ENCODE results near the gene OR5W2.
"Not testable (repeated sequence)": the region's sequence is repeated elsewhere in the genome, so short reads cannot be mapped to it uniquely, and the experiment has no call there.

OR5W2 gene

DNA sequence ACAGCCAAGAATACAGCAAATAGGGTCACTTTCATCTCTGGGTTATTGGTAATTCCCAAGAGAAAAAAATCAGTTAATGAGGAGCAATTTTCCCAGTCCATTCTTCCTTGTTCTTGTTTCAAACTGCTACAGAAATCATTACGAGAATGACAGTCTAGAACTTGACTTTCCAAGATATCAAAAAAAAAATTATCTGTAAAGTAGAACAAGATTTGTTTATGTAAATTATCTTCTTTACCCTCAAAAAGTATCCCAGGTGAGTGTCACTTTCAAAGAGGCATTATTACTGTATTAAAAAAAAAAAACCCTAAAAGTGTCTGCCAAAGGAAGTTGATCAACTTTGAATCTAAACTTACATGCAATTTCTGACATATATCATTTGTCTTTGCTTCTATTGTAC, at the start of gene OR5W2:
OR5W2 (minus strand) TSS at position 101 of the 400 bp plus-strand sequence; CDS start at position 101, 0 bp downstream.
- ATAC-seq: no peak

DNA sequence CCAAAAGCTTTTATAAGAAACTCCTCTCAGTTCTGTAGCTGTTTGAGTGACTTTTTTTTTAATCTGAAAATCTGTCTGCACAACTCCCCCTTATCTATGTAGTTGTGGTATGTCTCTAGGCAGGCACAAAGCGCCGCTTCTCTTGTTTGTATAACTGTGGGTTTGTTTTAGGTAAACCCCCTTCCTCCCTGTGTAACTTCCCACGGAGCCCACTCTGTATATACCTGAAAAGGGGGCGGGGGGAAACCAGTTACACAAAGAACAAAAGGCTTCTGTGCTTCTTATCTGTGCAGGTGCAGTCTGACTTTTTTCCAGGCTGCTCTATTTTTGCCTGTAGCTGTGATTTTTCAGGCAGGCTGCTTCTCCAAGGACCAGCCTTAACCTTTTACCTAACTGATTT, 42.1 kb upstream of the OR5W2 start:
- no peak for ATAC-seq

DNA sequence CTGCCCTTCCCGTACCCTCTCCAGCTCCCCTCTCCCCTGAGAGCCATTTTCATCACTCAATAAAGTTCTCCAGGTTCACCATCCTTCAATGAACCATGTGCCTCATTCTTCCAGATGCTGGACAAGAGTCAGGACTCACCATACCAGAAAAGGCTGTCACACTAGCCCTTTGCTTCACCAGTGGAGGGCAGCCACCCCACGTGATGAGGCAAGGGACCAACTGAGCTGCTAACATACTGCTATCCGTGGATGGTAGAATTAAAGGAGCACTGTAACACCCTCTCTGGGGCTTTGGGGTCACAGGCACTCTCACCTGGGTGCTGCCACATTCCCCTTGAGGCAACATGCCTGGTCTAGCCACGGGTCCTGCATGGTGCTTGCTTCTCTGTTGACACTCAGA, 34.9 kb upstream of the OR5W2 start:
- no peak for ATAC-seq

DNA sequence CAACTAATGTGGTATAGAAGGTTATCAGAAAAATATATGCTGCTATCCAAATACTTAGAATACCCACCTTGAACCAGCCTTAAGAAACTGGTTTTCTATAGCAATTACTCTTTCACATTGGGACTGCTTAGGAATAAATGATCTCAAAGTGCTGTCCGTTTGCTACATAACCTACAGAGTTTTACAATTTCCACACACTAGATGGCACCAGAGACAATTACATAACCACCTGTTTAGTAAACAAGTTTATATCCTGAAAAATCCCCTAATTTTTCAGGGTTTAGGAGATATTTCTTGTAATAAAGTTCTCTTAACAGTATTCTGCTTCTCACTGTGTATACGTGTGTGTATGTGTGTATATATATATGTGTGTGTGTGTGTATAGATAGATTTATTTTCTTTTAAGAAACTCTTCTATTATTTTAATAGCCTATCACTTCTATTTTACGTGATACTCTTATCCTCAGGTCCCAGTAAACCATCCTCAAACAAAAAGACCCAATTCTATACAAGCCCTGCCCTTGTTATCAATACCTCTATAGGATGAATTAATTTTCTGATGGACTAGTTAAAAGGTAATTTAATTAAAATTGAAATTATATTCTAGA, 28.5 kb upstream of the OR5W2 start:
- no peak for ATAC-seq

DNA sequence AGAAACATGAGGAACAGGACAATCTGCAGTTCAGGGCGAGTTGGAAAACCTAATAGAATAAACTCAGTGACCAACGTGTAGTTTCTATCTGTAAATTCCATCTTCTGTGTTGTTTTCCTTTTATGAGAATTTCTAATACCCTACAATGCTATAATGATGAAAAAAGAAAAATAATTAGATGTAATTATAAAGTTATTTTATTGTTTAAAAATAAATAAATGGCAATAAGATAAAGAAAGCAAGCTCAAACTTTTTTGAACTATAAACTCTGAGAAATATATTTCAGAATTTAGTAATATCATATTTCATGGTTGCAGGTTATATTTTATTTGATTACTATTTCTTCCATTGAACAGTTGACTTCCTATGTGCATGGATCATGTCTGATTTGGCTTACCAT, 21.9 kb upstream of the OR5W2 start, which contains the start of gene OR5I1:
OR5I1 (minus strand) TSS at position 101 of the 400 bp plus-strand sequence; CDS start at position 101, 0 bp downstream.
- no peak for ATAC-seq

DNA sequence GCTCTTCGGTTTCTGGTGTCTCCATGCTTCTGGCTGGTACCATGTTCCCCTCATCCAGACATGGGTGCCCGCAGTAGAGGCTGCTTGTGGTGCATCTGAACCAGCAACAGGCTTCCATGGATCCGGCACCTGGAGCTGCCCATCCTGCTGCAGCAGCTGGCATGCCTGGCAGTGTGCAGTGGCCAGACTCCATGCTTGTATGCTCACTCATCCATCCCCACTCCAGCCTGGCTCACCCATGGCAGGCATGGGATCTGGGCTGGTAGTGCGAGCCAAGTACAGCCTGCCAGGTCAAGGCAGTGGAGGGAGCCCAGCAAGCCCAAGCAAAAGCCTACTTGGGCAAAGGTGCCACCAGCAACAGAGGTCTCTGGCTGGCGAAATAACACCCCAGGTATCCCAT, 6.2 kb upstream of the OR5W2 start:
- no peak for ATAC-seq

DNA sequence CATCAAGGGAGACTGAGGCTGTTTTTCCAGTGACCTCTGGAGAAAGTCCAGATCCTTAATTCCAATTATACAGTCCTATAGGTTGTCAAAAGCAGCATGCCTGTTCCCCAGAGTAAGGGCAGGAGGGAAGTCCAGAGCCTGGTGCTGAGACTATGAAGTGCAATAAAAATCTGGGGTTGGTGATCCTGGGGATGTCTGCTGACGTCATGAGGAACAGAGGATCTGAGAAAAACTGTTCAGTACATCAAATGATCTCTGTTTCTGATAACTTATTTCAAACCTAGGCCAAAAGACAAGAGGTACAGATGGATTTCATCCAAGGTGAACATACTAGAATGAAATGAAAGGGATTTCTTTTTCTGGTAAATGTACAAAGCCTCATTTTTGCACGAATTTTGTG, 12.1 kb downstream of the OR5W2 start:
- ATAC-seq: no peak

DNA sequence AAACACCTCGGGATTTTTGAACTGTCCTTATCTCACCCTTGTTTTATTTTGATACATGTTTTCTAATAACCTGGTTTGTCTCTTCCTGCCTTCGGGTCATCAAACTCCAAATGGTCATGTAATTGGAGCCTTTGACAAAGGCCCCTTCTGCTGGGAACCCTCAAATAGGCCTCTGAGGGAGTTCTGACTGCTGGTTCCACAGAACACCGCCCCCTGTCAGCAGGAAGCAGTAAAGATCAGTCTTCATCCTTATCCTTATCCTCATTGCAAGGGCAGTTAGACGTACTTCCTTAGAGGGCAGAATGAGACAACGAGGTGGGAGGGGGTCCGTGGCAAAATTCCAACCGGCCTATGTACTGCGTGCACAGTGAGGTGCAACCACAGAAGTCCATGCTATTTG, 19.2 kb downstream of the OR5W2 start:
- ATAC-seq: no peak

DNA sequence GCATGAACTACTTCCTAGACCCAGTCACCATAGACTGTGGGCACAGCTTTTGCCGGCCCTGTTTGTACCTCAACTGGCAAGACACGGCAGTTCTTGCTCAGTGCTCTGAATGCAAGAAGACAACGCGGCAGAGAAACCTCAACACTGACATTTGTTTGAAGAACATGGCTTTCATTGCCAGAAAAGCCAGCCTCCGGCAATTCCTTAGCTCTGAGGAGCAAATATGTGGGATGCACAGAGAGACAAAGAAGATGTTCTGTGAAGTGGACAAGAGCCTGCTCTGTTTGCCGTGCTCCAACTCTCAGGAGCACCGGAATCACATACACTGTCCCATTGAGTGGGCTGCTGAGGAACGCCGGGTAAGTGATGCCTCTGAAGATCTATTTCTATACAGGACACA, 28.9 kb downstream of the OR5W2 start:
- not testable (repeated sequence) for ATAC-seq

DNA sequence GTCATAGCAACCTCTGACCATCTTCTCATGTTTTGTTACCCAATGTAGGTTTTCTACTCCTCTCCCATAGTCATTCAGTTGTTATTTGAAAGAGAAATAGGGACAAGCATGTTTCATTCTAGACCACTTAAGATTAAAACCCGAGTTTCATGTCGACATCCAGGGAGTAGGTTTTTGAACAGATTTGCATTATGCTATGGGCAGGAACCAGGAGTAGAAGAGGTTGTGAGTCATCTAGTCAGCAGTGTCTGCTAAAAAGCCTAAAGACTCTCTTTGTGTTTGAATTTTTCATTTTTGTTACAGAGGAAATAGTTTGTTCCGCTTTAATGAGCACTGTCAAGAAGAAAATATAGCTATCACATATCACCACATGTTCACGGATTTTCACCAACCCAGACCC, 29.4 kb downstream of the OR5W2 start:
- not testable (repeated sequence) for ATAC-seq

DNA sequence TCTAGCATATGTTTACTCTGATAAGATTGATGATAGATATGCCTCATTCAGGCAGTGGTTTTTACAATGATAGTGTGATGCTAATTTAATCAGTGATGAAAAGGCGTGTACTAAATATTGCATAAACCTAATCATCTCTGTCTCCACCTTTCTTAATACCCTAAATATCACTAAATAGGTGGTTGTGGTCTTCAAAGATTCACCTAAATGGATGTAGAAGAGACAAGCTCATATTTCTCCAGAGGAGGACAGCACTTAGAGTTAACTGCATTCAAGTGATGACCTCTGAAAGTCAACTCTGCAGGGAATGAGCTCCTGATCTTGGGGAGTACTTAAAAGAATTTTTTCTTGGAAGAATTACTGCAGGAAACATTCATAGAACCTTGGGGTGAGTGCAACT, 31.4 kb downstream of the OR5W2 start, which contains the start of gene TRIM51:
TRIM51 (plus strand) TSS at position 301 of the 400 bp plus-strand sequence. CDS start 2,132 bp downstream, outside the sequence.
- ATAC-seq: not testable (repeated sequence)

DNA sequence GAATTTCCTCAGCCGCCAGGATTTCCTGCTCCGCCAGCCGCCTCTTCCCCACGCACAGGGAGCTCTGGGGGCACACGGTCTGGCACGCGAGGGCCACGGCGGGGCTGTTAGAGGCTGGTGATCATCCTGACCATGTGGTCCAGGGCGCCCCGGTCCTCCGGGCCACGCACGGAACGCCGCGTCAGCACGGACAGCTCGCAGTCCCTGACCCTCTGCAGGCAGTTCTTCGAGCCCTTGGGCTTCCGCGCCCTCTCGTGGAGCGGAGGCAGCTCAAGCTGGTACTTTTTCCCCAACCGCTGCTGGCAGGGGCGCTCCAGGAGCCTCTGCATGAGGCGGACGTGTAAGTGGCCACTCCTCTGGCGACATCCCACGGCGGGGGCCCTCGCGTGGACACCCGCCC, 41.2 kb downstream of the OR5W2 start:
- ATAC-seq: not testable (repeated sequence)

DNA sequence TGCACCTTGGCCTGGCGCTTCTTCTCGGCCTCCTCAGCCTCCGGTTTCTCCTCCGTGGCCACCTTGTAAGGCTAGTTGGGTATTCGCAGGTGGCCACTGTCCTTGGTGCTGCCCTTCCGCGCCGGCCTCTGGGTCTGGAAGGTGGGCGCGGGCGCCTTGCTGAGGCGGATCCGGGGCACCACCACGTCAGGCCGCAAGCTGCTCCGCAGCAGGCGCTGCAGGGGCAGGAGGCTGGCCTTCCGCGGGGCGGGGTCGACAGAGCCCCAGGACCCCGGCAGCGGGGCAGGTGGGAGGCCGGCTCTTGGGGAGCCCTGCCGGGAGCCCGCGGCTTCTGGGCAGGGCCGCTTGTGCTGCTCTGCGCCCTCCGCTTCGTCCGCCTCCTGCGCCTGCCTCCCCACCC, 41.7 kb downstream of the OR5W2 start:
- not testable (repeated sequence) for ATAC-seq

DNA sequence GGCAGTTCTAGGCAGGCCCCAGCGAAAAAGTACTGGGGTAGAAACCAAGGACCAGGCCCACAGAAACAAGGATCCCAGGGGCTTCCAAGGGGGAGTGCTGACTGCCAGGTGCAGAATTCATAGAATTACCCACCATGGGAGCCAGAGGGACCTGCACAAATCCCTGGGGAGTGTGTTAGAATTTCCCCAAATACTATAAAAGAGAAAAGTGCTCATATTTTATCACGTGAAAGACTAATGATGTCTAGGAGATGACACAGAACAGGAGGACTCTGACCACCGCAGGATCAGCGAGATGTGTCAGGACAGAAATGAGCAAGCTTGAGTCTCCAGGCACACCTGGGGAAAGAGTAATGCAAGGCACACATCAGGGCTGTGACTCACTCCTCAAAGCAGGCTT, 47.0 kb downstream of the OR5W2 start:
- not testable (repeated sequence) for ATAC-seq

Data from activated CD4-positive, CD25-positive, alpha-beta regulatory T cell treated with anti-CD3 and anti-CD28 coated beads, Interleukin-2, amount 50 U/mL, for 24 hours (primary cell).